Keratinocyte (primary cell): ENCODE results near the gene DVL1. TPM values are rescaled to one million over a fixed set of nuclear protein-coding genes. Genes with fewer than 3 reads are reported as not detected.

Source experiments
- DNase-seq: peaks from one replicate; pipeline ENCODE4 v3.0.0-alpha.2; 2011; ENCODE audit warnings: low read depth, missing footprints, low spot score
- FAIRE-seq: peaks from 2 replicates; lab custom pipeline; 2011; peaks lifted over from hg19 to GRCh38; lab: Jason Lieb, UNC
- H2AFZ ChIP-seq: 2 replicates; pipeline ENCODE4 v1.6.0; 2012; ENCODE audit warnings: low read length, control low read depth, inconsistent platforms; ENCODE audit not compliant: control insufficient read depth
- H3K27ac ChIP-seq: 2 replicates; pipeline ENCODE4 v1.5.1; 2011; ENCODE audit warnings: low read length; ENCODE audit not compliant: control insufficient read depth, insufficient read depth
- H3K27me3 ChIP-seq: 3 replicates; pipeline ENCODE4 v1.6.0; 2011; ENCODE audit warnings: low read length; ENCODE audit not compliant: control insufficient read depth, insufficient read depth; ENCODE audit errors: extremely low read depth
- H3K36me3 ChIP-seq, 2 experiments: 2 replicates in 1 of 2; 3 replicates in 1 of 2; pipeline ENCODE4 v1.5.1; 2011; ENCODE audit warnings: low read length in 2 of 2, mild to moderate bottlenecking in 1 of 2; ENCODE audit not compliant: control insufficient read depth in 2 of 2, insufficient read depth in 2 of 2; ENCODE audit errors: extremely low read depth in 1 of 2
- H3K4me1 ChIP-seq: 3 replicates; pipeline ENCODE4 v1.5.1; 2011; ENCODE audit warnings: low read length; ENCODE audit not compliant: control insufficient read depth, insufficient read depth; ENCODE audit errors: extremely low read depth
- H3K4me2 ChIP-seq: 3 replicates; pipeline ENCODE4 v1.6.0; 2011; ENCODE audit warnings: low read depth, low read length; ENCODE audit not compliant: control insufficient read depth, insufficient read depth; ENCODE audit errors: extremely low read depth
- H3K4me3 ChIP-seq, 3 experiments: fragments of 200-600 bp in 1 of 3; sonication (generic) in 1 of 3; 2 replicates in 2 of 3; 3 replicates in 1 of 3; pipeline ENCODE4 v1.5.1; 2011 to 2016; ENCODE audit warnings: low read length in 3 of 3, mild to moderate bottlenecking in 3 of 3, control low read depth in 2 of 3, inconsistent platforms in 1 of 3, low read depth in 1 of 3, mixed read lengths in 1 of 3, mixed run types in 1 of 3, moderate library complexity in 1 of 3; ENCODE audit not compliant: control insufficient read depth in 2 of 3, insufficient read depth in 2 of 3; ENCODE audit errors: extremely low read depth in 1 of 3
- H3K79me2 ChIP-seq: 2 replicates; pipeline ENCODE4 v1.6.0; 2012; ENCODE audit warnings: low read length; ENCODE audit not compliant: control insufficient read depth, insufficient read depth
- H3K9ac ChIP-seq: 3 replicates; pipeline ENCODE4 v1.6.0; 2011; ENCODE audit warnings: low read length; ENCODE audit not compliant: control insufficient read depth, insufficient read depth; ENCODE audit errors: extremely low read depth
- H3K9me1 ChIP-seq: 3 replicates; pipeline ENCODE4 v1.6.0; 2011; ENCODE audit warnings: low read length; ENCODE audit not compliant: control insufficient read depth, insufficient read depth; ENCODE audit errors: extremely low read depth
- H3K9me3 ChIP-seq: 2 replicates; pipeline ENCODE4 v1.5.1; 2012; ENCODE audit warnings: low read depth, low read length; ENCODE audit not compliant: control insufficient read depth
- H4K20me1 ChIP-seq: 3 replicates; pipeline ENCODE4 v1.6.0; 2011; ENCODE audit warnings: low read length; ENCODE audit not compliant: control insufficient read depth, insufficient read depth; ENCODE audit errors: extremely low read depth
- CTCF ChIP-seq, 3 experiments: IDR thresholded peaks in 1 of 3; conservative IDR thresholded peaks in 1 of 3; optimal IDR thresholded peaks in 1 of 3; 2 replicates in 2 of 3; 3 replicates in 1 of 3; pipeline versions ENCODE3 to v1.5.1; 2011; ENCODE audit warnings: low read length in 3 of 3, mild to moderate bottlenecking in 3 of 3, moderate library complexity in 2 of 3, control low read depth in 1 of 3, inconsistent platforms in 1 of 3; ENCODE audit not compliant: insufficient read depth in 2 of 3; ENCODE audit errors: extremely low read depth in 1 of 3
- EZH2 ChIP-seq: IDR thresholded peaks from one replicate; pipeline ENCODE4 v1.6.1; 2012; ENCODE audit warnings: inconsistent platforms, mild to moderate bottlenecking, low read length, moderate library complexity
- dilution Hi-C: fragments of 300-500 bp; cut with MboI; formaldehyde crosslinking; loops from one replicate; pipeline ENCODE4 v1.7.0; 2020; ENCODE audit warnings: low sequenced_read_pairs; ENCODE audit not compliant: extremely low pct_ligation_motif_present
- polyA plus RNA-seq, 5 experiments: library from polyadenylated mRNA; depleted of rRNA in 3 of 5; stranded (reverse) in 3 of 5; stranded (forward) in 1 of 5; unstranded in 1 of 5; fragments of >200 nt; gene quantifications; 1 replicate in 1 of 5; 2 replicates in 3 of 5; 3 replicates in 1 of 5; pipeline versions ENCODE4 v1.2.1 to v1.2.3, GENCODE V29; 2011 to 2012; ENCODE audit warnings: missing spikeins in 2 of 5, low read depth in 1 of 5, low replicate concordance in 1 of 5

DVL1 gene
- polyA plus RNA-seq, 1 donor (not counting 4 experiments of a cell fraction or from before 2014, with no cell fraction given): 31.6 TPM

DNA sequence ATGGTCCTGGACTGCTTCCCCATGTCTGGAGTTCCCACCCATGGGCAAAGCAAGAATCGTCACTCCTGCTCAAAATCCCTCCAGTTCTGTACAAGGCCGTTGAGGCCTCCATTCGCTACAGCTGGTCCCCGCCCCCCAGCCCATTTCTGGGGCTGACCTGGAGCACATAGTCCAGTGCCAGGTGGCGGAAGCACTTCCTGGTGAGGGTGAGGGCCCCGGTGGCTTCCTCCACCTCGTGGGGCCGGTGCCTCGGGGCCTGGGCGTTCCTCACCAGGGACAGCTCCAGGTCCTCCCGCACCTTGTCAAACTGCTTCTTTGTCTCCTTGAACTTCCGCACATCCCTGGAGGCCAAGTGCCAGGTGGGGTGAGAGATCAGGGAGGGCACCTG is 48.9 kb downstream of the DVL1 start:
- dilution Hi-C loops: no loop called here
- Histone ChIP-seq H4K20me1 (no peaks in the 10 kb centered on the region), H3K79me2 (peaks cover 3% of the 10 kb centered on the region), H3K36me3 (peaks cover 0 to 1% of the 10 kb centered on the region in 2 experiments), H3K4me2 (no peak overlapping the region), H3K9ac (no peak overlapping the region), H2AFZ (no peak overlapping the region), H3K9me1 (no peaks in the 10 kb centered on the region), H3K4me3 (no peak overlapping the region), H3K9me3 (no peaks in the 10 kb centered on the region), H3K4me1 (peaks cover 27% of the 10 kb centered on the region), H3K27me3 (no peaks in the 10 kb centered on the region), H3K27ac (no peak overlapping the region)
- TF ChIP-seq CTCF (optimal IDR thresholded peaks at IDR 0.05 in 1 of 3, IDR thresholded peaks at IDR 0.05 in 1 of 3, conservative IDR thresholded peaks at IDR 0.05 in 1 of 3; ENCODE audit: extremely low read depth in 1 of 3, insufficient read depth in 2 of 3, low read length in 3 of 3): no peak
- no peak for TF ChIP-seq EZH2
- FAIRE-seq (no peak), DNase-seq (no peak)

DNA sequence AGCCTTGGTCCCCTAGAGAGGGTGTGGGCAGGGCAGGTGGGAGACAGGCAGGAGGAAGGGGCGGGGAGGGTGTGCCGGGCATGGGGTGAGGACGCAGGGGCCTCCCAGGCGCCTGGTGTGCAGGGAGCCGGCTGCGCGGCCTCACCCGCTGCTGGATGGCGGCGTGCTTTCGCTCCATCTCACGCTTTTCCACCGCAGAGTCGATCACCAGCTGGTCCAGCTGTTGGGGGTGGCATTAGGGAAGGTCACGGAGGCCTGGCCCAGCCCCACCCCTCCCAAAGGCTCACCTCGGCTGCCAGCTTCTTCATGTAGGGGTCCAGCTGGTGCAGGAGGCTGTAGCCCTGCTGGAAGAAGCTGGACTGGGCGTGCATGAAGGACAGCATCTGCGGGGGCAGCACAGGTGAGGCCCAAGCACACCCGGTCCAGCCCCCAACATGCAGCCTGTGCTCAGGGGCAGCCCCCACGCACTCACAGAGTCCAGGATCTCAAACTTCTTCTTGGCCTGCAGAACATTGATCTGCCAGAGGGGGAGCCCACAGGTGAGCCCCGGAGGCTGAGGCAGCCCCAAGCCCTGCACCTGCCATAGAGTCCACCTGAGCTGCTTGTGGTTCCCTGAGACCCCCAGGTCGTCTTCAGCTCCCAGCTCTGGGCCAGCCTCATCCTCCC is 49.4 kb downstream of the DVL1 start:
- Histone ChIP-seq H3K79me2 (peaks cover 3% of the 10 kb centered on the region), H3K4me1 (peaks cover 22% of the 10 kb centered on the region), H3K9me1 (no peaks in the 10 kb centered on the region), H3K9me3 (no peaks in the 10 kb centered on the region), H3K27me3 (no peaks in the 10 kb centered on the region), H4K20me1 (no peaks in the 10 kb centered on the region), H3K9ac (no peak overlapping the region), H3K4me3 (no peak overlapping the region), H2AFZ (no peak overlapping the region), H3K36me3 (peaks cover 0 to 1% of the 10 kb centered on the region in 2 experiments), H3K27ac (no peak overlapping the region), H3K4me2 (no peak overlapping the region)
- dilution Hi-C loops: no loop called here
- DNase-seq (no peak), FAIRE-seq (no peak)
- TF ChIP-seq EZH2: no peak
- peak in 2 of 3 experiments; percentile 44 to 51 for TF ChIP-seq CTCF (optimal IDR thresholded peaks at IDR 0.05 in 1 of 3, IDR thresholded peaks at IDR 0.05 in 1 of 3, conservative IDR thresholded peaks at IDR 0.05 in 1 of 3; ENCODE audit: extremely low read depth in 1 of 3, insufficient read depth in 2 of 3, low read length in 3 of 3)
